Transverse colon (tissue), 4 donors: Measurements from ENCODE around the gene SOX1. TPM values are rescaled to one million over a fixed set of nuclear protein-coding genes. Genes with fewer than 3 reads are reported as not detected.

Experiments
- DNase-seq: peaks from one replicate; pipeline ENCODE4 v3.0.0-alpha.2; 2019
- H3K27ac ChIP-seq, 4 donors: fragments of 200-600 bp; sonication (generic); 2 replicates each; pipeline ENCODE4 v1.5.1; 2016 to 2018; ENCODE audit warnings: inconsistent platforms in 4 of 4
- H3K27me3 ChIP-seq: fragments of 200-600 bp; sonication (generic); 2 replicates; pipeline ENCODE4 v1.5.1; 2017; ENCODE audit warnings: inconsistent platforms
- H3K36me3 ChIP-seq, 4 donors: fragments of 200-600 bp; sonication (generic); 2 replicates each; pipeline ENCODE4 v1.5.1; 2017 to 2019; ENCODE audit warnings: inconsistent platforms in 4 of 4
- H3K4me1 ChIP-seq, 4 donors: fragments of 200-600 bp; sonication (generic); 2 replicates each; pipeline ENCODE4 v1.5.1; 2017 to 2020; ENCODE audit warnings: inconsistent platforms in 4 of 4
- H3K4me3 ChIP-seq, 4 donors: fragments of 200-600 bp; sonication (generic); 1 replicate in 1 of 4; 2 replicates in 3 of 4; pipeline versions ENCODE4 v1.5.1 to v1.6.1; 2017 to 2019; ENCODE audit warnings: inconsistent platforms in 4 of 4
- H3K9me3 ChIP-seq, 2 donors: fragments of 200-600 bp; sonication (generic); 2 replicates each; pipeline ENCODE4 v1.5.1; 2017 to 2019; ENCODE audit warnings: inconsistent platforms in 2 of 2
- CTCF ChIP-seq, 5 experiments: fragments of 200-600 bp in 3 of 5; fragments of 450-650 bp in 2 of 5; sonication (generic) in 3 of 5; IDR thresholded peaks; 1 replicate in 2 of 5; 2 replicates in 3 of 5; pipeline ENCODE4 v1.5.1; 2016 to 2017; ENCODE audit warnings: antibody characterized with exemption in 5 of 5, inconsistent platforms in 3 of 5, mild to moderate bottlenecking in 2 of 5, moderate library complexity in 1 of 5
- EP300 ChIP-seq: sonication (generic); formaldehyde crosslinking; IDR thresholded peaks from one replicate; pipeline ENCODE4 v1.6.1; 2017; ENCODE audit warnings: antibody characterized with exemption, low read depth
- POLR2A ChIP-seq: fragments of 450-650 bp; IDR thresholded peaks from one replicate; pipeline ENCODE4 v1.6.1; 2016; ENCODE audit warnings: antibody characterized with exemption, mild to moderate bottlenecking, moderate library complexity
- POLR2AphosphoS5 ChIP-seq, 3 donors: sonication (generic); formaldehyde crosslinking; IDR thresholded peaks; one replicate each; pipeline ENCODE4 v1.6.1; 2016; ENCODE audit warnings: antibody characterized with exemption in 3 of 3
- WGBS, 2 donors: methylation state at CpG; one replicate each; pipeline ENCODE4 v1.1.5; 2018; ENCODE audit warnings: low coverage in 1 of 2; 5-methylcytosine and 5-hydroxymethylcytosine counted together
- in situ Hi-C, 4 donors: fragments of 200-750 bp; cut with MboI; loops; one replicate each; pipeline versions ENCODE4 v1.15.0 to v1.15.1; 2017; ENCODE audit warnings: low sequenced_read_pairs in 3 of 4, low pct_ligation_motif_present in 1 of 4, low pct_unique_long_range_greater_than_20kb in 1 of 4
- intact Hi-C: fragments of 100-400 bp; cut with DNase I; formaldehyde crosslinking; loops from one replicate; pipeline ENCODE4 v1.15.1; 2023; ENCODE audit warnings: low total_unique reads
- total RNA-seq, 4 donors: library from RNA; depleted of rRNA; stranded (reverse); fragments of >200 nt; gene quantifications; one replicate each; pipeline ENCODE4 v1.1.0, GENCODE V29; 2016

SOX1 gene
- total RNA-seq, 4 donors from 2014 or later: not detected

GRCh38 chr13:112071102-112071722, 4.3 kb downstream of the SOX1 start:
- Histone ChIP-seq H3K27ac (no peak overlapping the region), H3K4me3 (no peak overlapping the region), H3K9me3 (no peaks in the 10 kb centered on the region), H3K4me1 (peaks cover 0 to 39% (median 19%) of the 10 kb centered on the region in 4 donors), H3K36me3 (no peaks in the 10 kb centered on the region), H3K27me3 (peaks cover 96% of the 10 kb centered on the region)
- WGBS, 2 donors: 25 to 27% methylated on average over 8 to 13 of the region's 13 CpGs
- in situ Hi-C loops: no loop called here
- DNase-seq: no peak
- TF ChIP-seq CTCF (IDR thresholded peaks at IDR 0.05) (no peak), EP300 (no peak), POLR2AphosphoS5 (IDR thresholded peaks at IDR 0.05) (no peak), POLR2A (no peak)
- intact Hi-C loops: no loop called here

- Histone ChIP-seq H3K4me3 (peak overlapping the region in 2 of 4 donors; percentile 20 to 24), H3K27ac (no peak overlapping the region), H3K36me3 (no peaks in the 10 kb centered on the region), H3K27me3 (peaks cover 96% of the 10 kb centered on the region), H3K9me3 (no peaks in the 10 kb centered on the region), H3K4me1 (peaks cover 0 to 33% (median 17%) of the 10 kb centered on the region in 4 donors)
- 19 to 30% methylated on average over 12 to 58 of the region's 59 CpGs for WGBS, 2 donors
- DNase-seq: no peak
- in situ Hi-C loops (no loop called here), intact Hi-C loops (no loop called here)
- TF ChIP-seq POLR2AphosphoS5 (IDR thresholded peaks at IDR 0.05) (no peak), CTCF (IDR thresholded peaks at IDR 0.05) (no peak), EP300 (no peak), POLR2A (no peak)
These were observed 5.0 kb downstream of the SOX1 start for GRCh38 chr13:112071723-112072533.

GRCh38 chr13:112072534-112073244, 5.7 kb downstream of the SOX1 start:
- peak overlapping the region in 2 of 4 donors; percentile 20 to 24 for H3K4me3 ChIP-seq
- 6% methylated on average over 46 of the region's 77 CpGs; no CpG with 5 or more reads in 1 of the 2 donors for WGBS, 2 donors

More at GRCh38 chr13:112072534-112073244, 5.7 kb downstream of the SOX1 start:
- Histone ChIP-seq H3K36me3 (no peaks in the 10 kb centered on the region), H3K27ac (peak overlapping the region in 1 of 4 donors; percentile 34), H3K27me3 (peaks cover 96% of the 10 kb centered on the region), H3K4me1 (peaks cover 0 to 28% (median 15%) of the 10 kb centered on the region in 4 donors), H3K9me3 (no peaks in the 10 kb centered on the region)
- intact Hi-C loops: no loop called here
- no peak for TF ChIP-seq POLR2A
- TF ChIP-seq CTCF (IDR thresholded peaks at IDR 0.05): no peak
- TF ChIP-seq EP300: no peak
- TF ChIP-seq POLR2AphosphoS5 (IDR thresholded peaks at IDR 0.05): no peak
- DNase-seq: no peak
- in situ Hi-C loops: no loop called here
